ENCODE data around the gene VRTN. TPM values are rescaled to one million over a fixed set of nuclear protein-coding genes. Genes with fewer than 3 reads are reported as not detected.

The VRTN gene
- total and polyA plus RNA-seq, 9 of the 15 experiments (the other 6 are each of a cell fraction or from before 2014, with no cell fraction given) = 0.05 to 0.09 (median 0.06) TPM; not detected in 6

GRCh38 chr14:74362361-74362915 lies 14.2 kb downstream of the VRTN start:
- POLR2A ChIA-PET = no interaction called here
- H3K27ac ChIP-seq (ENCODE audit: extremely low read depth, low read depth, low read length) = no peak overlapping the region
- WGBS (ENCODE audit: insufficient coverage, low coverage, missing lambda C conversion rate) = 30% methylated on average over 9 of the region's 12 CpGs
- FAIRE-seq (peak; percentile 92), ATAC-seq (peak; percentile 90), DNase-seq (ENCODE audit: extremely low read depth in 1 of 4, low spot score in 3 of 4) (peak; percentile 67 to 74 (median 70))
- H3K36me3 ChIP-seq (ENCODE audit: control insufficient read depth, insufficient read depth, low read length) = no peaks in the 10 kb centered on the region
- CTCF ChIA-PET (ENCODE audit: low intra/inter-chr PET ratio) = interaction anchor here (0.9 to 1.7 kb wide), 5 partner anchors 116 to 442 kb away, joined by 3 to 6 read pairs (median 3); partner anchors contain the start of gene NPC2
- in situ Hi-C loops (cut with MboI) (loop anchor here (10.0 kb wide), 1 partner anchor 112 kb away; no protein-coding TSS in a partner anchor), intact Hi-C loops (cut with micrococcal nuclease) (loop anchor here (1.0 to 5.0 kb wide), 2 partner anchors 117 to 130 kb away; partner anchors contain the start of genes ISCA2 and NPC2)
- BruUV-seq (replicated peaks) = no TSS peak
- no peak overlapping the region for H3K4me3 ChIP-seq
- H3K27me3 ChIP-seq (ENCODE audit: control insufficient read depth in 2 of 2, insufficient read depth in 2 of 2, low read length in 2 of 2) = peaks cover 9 to 27% of the 10 kb centered on the region in 2 experiments; a peak in 4 of 5 replicates
- no peaks in the 10 kb centered on the region for H3K9me3 ChIP-seq (replicated peaks; ENCODE audit: control insufficient read depth, insufficient read depth, low read depth, low read length)
- 0 out of 2 replicates have a peak, but pooled peaks cover 4% of the 10 kb centered on the region for H4K20me1 ChIP-seq (replicated peaks; ENCODE audit: control insufficient read depth, insufficient read depth, low read length)
- peaks cover 0 to 3% of the 10 kb centered on the region in 2 experiments; a peak in 1 of 5 replicates for H3K4me1 ChIP-seq (replicated peaks in 1 of 2; ENCODE audit: control insufficient read depth in 2 of 2, insufficient read depth in 2 of 2, low read length in 2 of 2)
- H3K79me2 ChIP-seq (ENCODE audit: control insufficient read depth, insufficient read depth, low read length) = no peaks in the 10 kb centered on the region
- H3K9me1 ChIP-seq (ENCODE audit: control insufficient read depth, insufficient read depth, low read length) = no peaks in the 10 kb centered on the region
- no peak overlapping the region for H3K9ac ChIP-seq (ENCODE audit: insufficient read depth in 1 of 2, low read depth in 2 of 2, low read length in 2 of 2)
- no peak overlapping the region for H3K4me2 ChIP-seq (ENCODE audit: insufficient read depth, low read length)
- H2AFZ ChIP-seq (ENCODE audit: low read depth, low read length) = no peak overlapping the region
- TF ChIP-seq PPARD (CRISPR knock-in tag; IDR thresholded peaks at IDR 0.05) = no peak
- TF ChIP-seq CBX8 (IDR thresholded peaks at IDR 0.05; ENCODE audit: borderline replicate concordance, extremely low read depth, low read depth, low read length, poor library complexity, severe bottlenecking) = no peak
- TF ChIP-seq MLX (CRISPR knock-in tag; conservative IDR thresholded peaks at IDR 0.05) = no peak
- no peak for TF ChIP-seq ZNF384 (IDR thresholded peaks at IDR 0.05; ENCODE audit: low read depth, low read length)
- TF ChIP-seq BHLHE40 (IDR thresholded peaks at IDR 0.05; ENCODE audit: low read length) = peak; percentile 30; the same call in 1 of the 2 replicates
- TF ChIP-seq MAFF (IDR thresholded peaks at IDR 0.05; ENCODE audit: low read length) = no peak
- no peak for TF ChIP-seq KLF1 (tag; IDR thresholded peaks at IDR 0.05)
- no peak for TF ChIP-seq MXI1 (IDR thresholded peaks at IDR 0.05; ENCODE audit: low read depth, low read length)
- TF ChIP-seq KDM1A (IDR thresholded peaks at IDR 0.05) = 0 out of 4 replicates have a peak, but pooled peaks of 1 of the 2 experiments have one; percentile 7
- TF ChIP-seq ZNF561 (CRISPR knock-in tag; conservative IDR thresholded peaks at IDR 0.05) = no peak
- no peak for TF ChIP-seq NR2C1 (IDR thresholded peaks at IDR 0.05)
- no peak for TF ChIP-seq NR2C1 (tag; IDR thresholded peaks at IDR 0.05)
- no peak for TF ChIP-seq ZFPM2 (CRISPR knock-in tag; IDR thresholded peaks at IDR 0.05)
- TF ChIP-seq RB1 (IDR thresholded peaks at IDR 0.05; ENCODE audit: low read depth) = peak; percentile 24; the same call in 1 of the 2 replicates
- no peak for TF ChIP-seq TEAD2 (tag; IDR thresholded peaks at IDR 0.05)
- no peak for TF ChIP-seq STAT5B (CRISPR knock-in tag; IDR thresholded peaks at IDR 0.05)
- peak; percentile 53 for TF ChIP-seq SMC3 (conservative IDR thresholded peaks at IDR 0.05; ENCODE audit: insufficient read depth, low read depth, low read length)
- TF ChIP-seq ASH1L (IDR thresholded peaks at IDR 0.05; ENCODE audit: borderline replicate concordance, low read depth, partially characterized antibody) = no peak
- TF ChIP-seq SRF (CRISPR knock-in tag; IDR thresholded peaks at IDR 0.05) = peak in 1 of 2 experiments; percentile 75; a peak in 1 of 4 replicates
- TF ChIP-seq DIDO1 (tag; IDR thresholded peaks at IDR 0.05; ENCODE audit: low read depth) = no peak
- TF ChIP-seq SP2 (IDR thresholded peaks at IDR 0.05; ENCODE audit: extremely low read depth, low read depth, low read length, poor library complexity, severe bottlenecking) = no peak
- TF ChIP-seq CHD1 (IDR thresholded peaks at IDR 0.05; ENCODE audit: low read length) = no peak
- no peak for TF ChIP-seq MTA3 (IDR thresholded peaks at IDR 0.05; ENCODE audit: borderline replicate concordance)
- peak; percentile 53 to 81 for TF ChIP-seq RAD21 (CRISPR knock-in tag; conservative IDR thresholded peaks at IDR 0.05 in 1 of 2, IDR thresholded peaks at IDR 0.05 in 1 of 2)
